HepG2 (cell line): Measurements from ENCODE around the gene REPIN1. TPM values are rescaled to one million over a fixed set of nuclear protein-coding genes. Genes with fewer than 3 reads are reported as not detected.

ENCODE experiments used
- GATAD2A ChIP-seq: IDR thresholded peaks from 2 replicates; pipeline ENCODE4 v1.6.1; 2016
- HES4 ChIP-seq: sonication (generic); formaldehyde crosslinking; IDR thresholded peaks from 2 replicates; pipeline ENCODE4 v1.9.0; 2021; ENCODE audit warnings: mild to moderate bottlenecking, missing genetic modification reagents, borderline replicate concordance
- JDP2 ChIP-seq: sonication (generic); formaldehyde crosslinking; IDR thresholded peaks from 2 replicates; pipeline ENCODE4 v1.8.1; 2022; ENCODE audit warnings: missing genetic modification reagents, borderline replicate concordance
- MBD4 ChIP-seq: IDR thresholded peaks from 2 replicates; pipeline ENCODE4 v1.6.1; 2012; ENCODE audit warnings: low read length, inconsistent platforms, borderline replicate concordance
- NFYB ChIP-seq: sonication (generic); formaldehyde crosslinking; IDR thresholded peaks from 2 replicates; pipeline ENCODE4 v1.4.0; 2020; ENCODE audit warnings: missing genetic modification reagents
- PAF1 ChIP-seq: IDR thresholded peaks from 2 replicates; pipeline ENCODE4 v1.6.1; 2016; ENCODE audit warnings: missing genetic modification reagents, missing compliant biosample characterization
- PHF20 ChIP-seq: sonication (generic); formaldehyde crosslinking; IDR thresholded peaks from 2 replicates; pipeline ENCODE4 v1.5.0; 2020; ENCODE audit warnings: mild to moderate bottlenecking, missing genetic modification reagents
- RXRB ChIP-seq: IDR thresholded peaks from 2 replicates; pipeline ENCODE4 v1.6.1; 2016; ENCODE audit warnings: borderline replicate concordance, missing genetic modification reagents, missing compliant biosample characterization
- SNAPC4 ChIP-seq: sonication (generic); formaldehyde crosslinking; IDR thresholded peaks from 2 replicates; pipeline ENCODE4 v1.4.0; 2020; ENCODE audit warnings: mild to moderate bottlenecking, missing genetic modification reagents
- STAT5B ChIP-seq: sonication (generic); formaldehyde crosslinking; IDR thresholded peaks from 2 replicates; pipeline ENCODE4 v1.4.0; 2020; ENCODE audit warnings: missing genetic modification reagents
- TBP ChIP-seq: sonication (generic); formaldehyde crosslinking; IDR thresholded peaks from 2 replicates; pipeline ENCODE4 v1.5.0; 2020; ENCODE audit warnings: missing genetic modification reagents
- UBTF ChIP-seq: sonication (generic); formaldehyde crosslinking; IDR thresholded peaks from 2 replicates; pipeline ENCODE4 v1.4.0; 2020; ENCODE audit warnings: mild to moderate bottlenecking, missing genetic modification reagents
- ZBTB7A ChIP-seq: sonication (generic); formaldehyde crosslinking; IDR thresholded peaks from 2 replicates; pipeline ENCODE4 v1.8.0; 2022; ENCODE audit warnings: mild to moderate bottlenecking, missing genetic modification reagents
- ZNF556 ChIP-seq: sonication (generic); formaldehyde crosslinking; IDR thresholded peaks from 2 replicates; pipeline ENCODE4 v1.4.0; 2020; ENCODE audit warnings: mild to moderate bottlenecking, missing genetic modification reagents, borderline replicate concordance
- ZNF790 ChIP-seq: sonication (generic); formaldehyde crosslinking; IDR thresholded peaks from 2 replicates; pipeline ENCODE4 v1.8.0; 2022; ENCODE audit warnings: missing genetic modification reagents, mild to moderate bottlenecking, borderline replicate concordance
- polyA plus RNA-seq, 8 experiments: library from polyadenylated mRNA; depleted of rRNA in 3 of 8; stranded (reverse) in 7 of 8; unstranded in 1 of 8; fragments of >200 nt; fragmentation: Illumina TruSeq in 4 of 8; extraction: Trizol in 4 of 8; gene quantifications; 2 replicates each; pipeline versions ENCODE4 v1.2.1 to v1.2.3, GENCODE V29; 2011 to 2016; ENCODE audit warnings: low read depth in 4 of 8, missing spikeins in 1 of 8, mixed read lengths in 1 of 8; ENCODE audit not compliant: insufficient read depth in 1 of 8
- total RNA-seq, 5 experiments: library from RNA; depleted of rRNA; stranded (reverse); fragments of >200 nt; fragmentation: Illumina TruSeq; extraction: Trizol; gene quantifications; 2 replicates each; pipeline ENCODE4 v1.2.3, GENCODE V29; 2016; ENCODE audit warnings: low read depth in 1 of 5
- TF ChIP-seq, protein P1 (sequence below): IDR thresholded peaks from 2 replicates; pipeline ENCODE4 v1.6.1; 2016; ENCODE audit warnings: low read depth
- TF ChIP-seq, protein P2 (sequence below): fragments of 450-650 bp; IDR thresholded peaks from 2 replicates; pipeline ENCODE4 v1.6.1; 2016
- TF ChIP-seq, protein P3 (sequence below): sonication (generic); formaldehyde crosslinking; IDR thresholded peaks from 2 replicates; pipeline ENCODE4 v1.4.0; 2020; ENCODE audit warnings: missing genetic modification reagents, mild to moderate bottlenecking, borderline replicate concordance

REPIN1 gene
- total and polyA plus RNA-seq, 2 of the 13 experiments (the other 11 are each of a cell fraction or from before 2014, with no cell fraction given) = 69.9 to 108 TPM

DNA sequence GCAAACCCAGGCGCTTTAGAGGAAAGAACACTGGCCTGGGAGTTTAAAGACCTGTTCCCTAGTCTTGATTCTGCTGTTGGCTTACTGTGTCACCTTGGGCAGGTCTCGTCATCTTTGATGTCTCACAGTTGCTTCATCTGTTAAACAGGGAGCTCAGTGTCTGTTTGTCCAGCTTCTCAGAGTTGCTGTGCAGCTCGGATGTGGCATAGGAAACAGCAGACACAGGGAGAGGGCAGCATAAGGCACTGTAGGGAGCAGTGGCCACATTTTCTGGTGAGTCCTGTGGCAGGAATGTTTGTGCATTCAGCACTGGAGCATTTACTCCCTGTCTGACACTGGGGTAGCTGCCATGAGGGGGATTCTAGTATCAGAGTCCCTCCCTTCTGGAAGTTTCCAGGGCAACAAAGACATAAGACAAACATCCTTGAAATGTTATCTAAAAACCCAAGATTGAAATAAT lies 2.0 kb downstream of the REPIN1 start (continued):
- TF ChIP-seq SNAPC4 (no peak), ZNF790 (no peak), NFYB (no peak), PHF20 (CRISPR knock-in tag) (no peak), JDP2 (no peak), RXRB (CRISPR knock-in tag) (no peak), MBD4 (no peak), PAF1 (CRISPR knock-in tag) (no peak), ZNF556 (CRISPR knock-in tag) (no peak), GATAD2A (CRISPR knock-in tag) (0 out of 2 replicates have a peak, but pooled peaks have one; percentile 14), ZBTB7A (CRISPR knock-in tag) (no peak), TBP (CRISPR knock-in tag) (no peak), UBTF (CRISPR knock-in tag) (no peak), HES4 (CRISPR knock-in tag) (no peak), STAT5B (CRISPR knock-in tag) (no peak)
- TF ChIP-seq, protein P1, sequence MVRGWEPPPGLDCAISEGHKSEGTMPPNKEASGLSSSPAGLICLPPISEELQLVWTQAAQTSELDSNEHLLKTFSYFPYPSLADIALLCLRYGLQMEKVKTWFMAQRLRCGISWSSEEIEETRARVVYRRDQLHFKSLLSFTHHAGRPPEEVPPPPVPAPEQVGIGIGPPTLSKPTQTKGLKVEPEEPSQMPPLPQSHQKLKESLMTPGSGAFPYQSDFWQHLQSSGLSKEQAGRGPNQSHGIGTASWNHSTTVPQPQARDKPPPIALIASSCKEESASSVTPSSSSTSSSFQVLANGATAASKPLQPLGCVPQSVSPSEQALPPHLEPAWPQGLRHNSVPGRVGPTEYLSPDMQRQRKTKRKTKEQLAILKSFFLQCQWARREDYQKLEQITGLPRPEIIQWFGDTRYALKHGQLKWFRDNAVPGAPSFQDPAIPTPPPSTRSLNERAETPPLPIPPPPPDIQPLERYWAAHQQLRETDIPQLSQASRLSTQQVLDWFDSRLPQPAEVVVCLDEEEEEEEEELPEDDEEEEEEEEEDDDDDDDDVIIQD (CRISPR knock-in tag) = no peak
- TF ChIP-seq, protein P2, sequence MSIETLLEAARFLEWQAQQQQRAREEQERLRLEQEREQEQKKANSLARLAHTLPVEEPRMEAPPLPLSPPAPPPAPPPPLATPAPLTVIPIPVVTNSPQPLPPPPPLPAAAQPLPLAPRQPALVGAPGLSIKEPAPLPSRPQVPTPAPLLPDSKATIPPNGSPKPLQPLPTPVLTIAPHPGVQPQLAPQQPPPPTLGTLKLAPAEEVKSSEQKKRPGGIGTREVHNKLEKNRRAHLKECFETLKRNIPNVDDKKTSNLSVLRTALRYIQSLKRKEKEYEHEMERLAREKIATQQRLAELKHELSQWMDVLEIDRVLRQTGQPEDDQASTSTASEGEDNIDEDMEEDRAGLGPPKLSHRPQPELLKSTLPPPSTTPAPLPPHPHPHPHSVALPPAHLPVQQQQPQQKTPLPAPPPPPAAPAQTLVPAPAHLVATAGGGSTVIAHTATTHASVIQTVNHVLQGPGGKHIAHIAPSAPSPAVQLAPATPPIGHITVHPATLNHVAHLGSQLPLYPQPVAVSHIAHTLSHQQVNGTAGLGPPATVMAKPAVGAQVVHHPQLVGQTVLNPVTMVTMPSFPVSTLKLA = no peak
- TF ChIP-seq, protein P3, sequence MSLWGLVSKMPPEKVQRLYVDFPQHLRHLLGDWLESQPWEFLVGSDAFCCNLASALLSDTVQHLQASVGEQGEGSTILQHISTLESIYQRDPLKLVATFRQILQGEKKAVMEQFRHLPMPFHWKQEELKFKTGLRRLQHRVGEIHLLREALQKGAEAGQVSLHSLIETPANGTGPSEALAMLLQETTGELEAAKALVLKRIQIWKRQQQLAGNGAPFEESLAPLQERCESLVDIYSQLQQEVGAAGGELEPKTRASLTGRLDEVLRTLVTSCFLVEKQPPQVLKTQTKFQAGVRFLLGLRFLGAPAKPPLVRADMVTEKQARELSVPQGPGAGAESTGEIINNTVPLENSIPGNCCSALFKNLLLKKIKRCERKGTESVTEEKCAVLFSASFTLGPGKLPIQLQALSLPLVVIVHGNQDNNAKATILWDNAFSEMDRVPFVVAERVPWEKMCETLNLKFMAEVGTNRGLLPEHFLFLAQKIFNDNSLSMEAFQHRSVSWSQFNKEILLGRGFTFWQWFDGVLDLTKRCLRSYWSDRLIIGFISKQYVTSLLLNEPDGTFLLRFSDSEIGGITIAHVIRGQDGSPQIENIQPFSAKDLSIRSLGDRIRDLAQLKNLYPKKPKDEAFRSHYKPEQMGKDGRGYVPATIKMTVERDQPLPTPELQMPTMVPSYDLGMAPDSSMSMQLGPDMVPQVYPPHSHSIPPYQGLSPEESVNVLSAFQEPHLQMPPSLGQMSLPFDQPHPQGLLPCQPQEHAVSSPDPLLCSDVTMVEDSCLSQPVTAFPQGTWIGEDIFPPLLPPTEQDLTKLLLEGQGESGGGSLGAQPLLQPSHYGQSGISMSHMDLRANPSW (CRISPR knock-in tag) = no peak
